ENCODE measurements around the gene OPTC.
A peak's percentile ranks its signal among the peaks of the same experiment; 100 is the strongest.
"Not testable (repeated sequence)": the region's sequence is repeated elsewhere in the genome, so short reads cannot be mapped to it uniquely, and the experiment has no call there.

Gene OPTC

DNA sequence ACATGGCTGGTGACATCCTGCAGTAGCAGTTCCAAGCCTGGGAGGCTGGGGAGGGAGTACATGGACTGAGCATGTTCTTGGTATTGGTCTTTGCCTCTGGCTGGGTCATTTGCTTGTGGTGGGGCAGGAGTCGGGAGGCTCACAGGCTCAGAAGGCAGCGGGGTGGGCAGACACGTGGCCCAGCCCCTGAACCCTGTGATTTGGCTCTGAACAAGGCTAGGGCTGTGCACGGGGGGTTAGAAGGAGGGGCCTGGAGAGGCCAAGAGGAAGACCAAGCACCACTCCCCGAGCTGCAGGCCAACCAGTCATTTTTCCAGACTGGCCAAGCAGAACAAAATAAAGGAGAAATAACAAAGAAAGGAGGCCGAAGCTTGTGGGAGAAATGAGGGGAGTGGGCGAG lies 28.0 kb upstream of the OPTC start:
- DNase-seq = no peak

DNA sequence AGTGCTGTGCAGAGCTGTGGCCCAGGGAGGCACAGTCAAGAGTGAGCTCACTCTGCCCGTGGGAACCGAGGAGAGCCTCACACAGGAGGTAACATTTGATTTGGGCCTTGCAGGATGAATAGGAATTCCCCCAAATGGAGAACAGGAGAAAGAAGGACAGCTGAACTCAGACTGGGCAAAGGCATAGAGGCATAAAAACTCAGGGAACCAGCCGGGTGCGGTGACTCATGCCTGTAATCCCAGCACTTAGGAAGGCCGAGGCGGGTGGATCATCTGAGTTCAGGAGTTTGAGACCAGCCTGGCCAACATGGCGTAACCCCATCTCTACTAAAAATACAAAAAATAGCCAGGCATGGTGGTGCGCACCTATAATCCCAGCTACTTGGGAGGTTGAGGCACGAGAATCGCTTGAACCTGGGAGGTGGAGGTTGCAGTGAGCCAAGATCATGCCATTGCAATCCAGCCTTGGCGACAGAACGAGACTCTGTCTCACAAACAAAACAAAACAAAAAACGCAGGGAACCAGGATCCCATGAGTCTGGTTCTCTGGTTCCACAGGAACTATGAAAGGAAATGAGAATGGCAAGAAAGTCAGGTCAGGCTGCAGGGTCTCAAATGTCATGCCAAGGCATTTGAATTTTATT lies 26.9 kb upstream of the OPTC start:
- DNase-seq = not testable (repeated sequence)

DNA sequence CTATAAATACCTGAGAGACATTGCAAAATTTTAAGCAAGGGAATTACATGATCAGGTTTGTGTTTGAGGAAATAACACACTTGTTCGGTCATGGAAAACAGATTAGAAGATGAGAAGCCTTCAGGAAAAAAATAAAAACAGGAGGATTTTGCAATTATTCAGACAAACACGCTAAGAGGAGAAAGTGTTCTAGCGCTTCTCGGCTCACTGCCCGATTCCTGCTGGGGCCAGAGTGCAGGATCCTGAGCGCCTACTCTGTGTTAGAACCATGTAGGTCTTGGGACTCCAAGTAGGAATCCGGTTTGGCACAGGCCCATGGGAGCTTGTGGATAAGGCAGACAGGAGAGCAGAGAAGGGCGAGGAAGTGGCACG lies 26.4 kb upstream of the OPTC start:
- DNase-seq = no peak

DNA sequence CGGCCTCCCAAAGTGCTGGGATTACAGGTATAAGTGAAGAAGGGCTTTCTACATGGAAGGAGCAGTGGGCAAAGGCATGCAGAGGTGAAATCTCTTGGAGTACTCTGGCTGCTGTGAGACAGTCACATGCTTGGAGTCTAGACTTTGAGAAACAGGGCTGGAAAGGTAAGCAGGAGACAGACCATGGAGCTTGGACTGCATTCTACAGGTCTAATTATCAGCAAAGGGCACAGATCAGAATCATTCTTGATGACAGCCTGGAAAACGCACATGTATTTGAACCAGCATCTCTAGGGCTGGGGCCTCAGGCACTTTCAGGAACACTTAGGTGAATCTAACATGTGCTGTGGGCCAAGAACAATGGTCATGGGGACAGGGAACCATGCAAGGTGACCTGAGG lies 25.6 kb upstream of the OPTC start:
- DNase-seq = no peak

DNA sequence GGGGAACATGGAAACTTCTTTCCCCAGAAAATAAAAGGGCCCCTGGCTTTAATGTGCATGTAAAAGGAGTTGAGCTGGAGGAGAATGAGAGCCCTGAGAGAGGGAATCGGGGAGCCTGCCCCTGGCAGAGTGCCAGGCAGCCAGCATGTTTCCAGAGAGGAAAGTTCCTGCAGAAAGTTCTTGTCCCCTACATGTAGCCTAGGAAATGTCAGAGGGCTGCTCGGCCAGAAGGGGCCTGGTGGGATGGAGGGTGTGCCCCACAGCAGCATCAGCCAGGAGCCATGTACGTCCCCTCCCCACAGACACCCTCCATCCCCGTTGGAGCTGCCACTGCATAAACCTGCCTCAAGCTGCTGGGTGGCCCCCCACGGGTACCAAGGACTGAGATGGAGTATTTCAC lies 23.7 kb upstream of the OPTC start:
- DNase-seq = no peak

DNA sequence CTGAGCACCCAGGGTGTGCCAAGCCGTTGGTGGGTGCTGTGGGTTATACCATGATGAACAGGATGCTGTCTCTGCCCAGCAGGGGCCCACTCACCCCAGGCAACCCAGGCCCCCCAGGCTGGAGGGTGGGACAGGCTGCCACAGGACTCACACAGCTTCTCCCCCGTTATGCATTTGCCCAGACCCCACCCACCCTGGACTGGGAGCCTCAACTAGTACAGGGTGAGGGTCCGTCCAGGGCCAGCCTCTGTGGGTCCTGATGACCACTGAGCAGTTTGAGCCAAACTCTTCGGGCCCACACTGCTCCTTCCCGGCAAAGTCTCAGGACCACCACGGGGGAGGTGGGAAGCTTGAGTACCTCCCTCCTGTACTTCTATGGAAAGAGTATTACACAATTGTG lies 22.1 kb upstream of the OPTC start:
- DNase-seq = no peak

DNA sequence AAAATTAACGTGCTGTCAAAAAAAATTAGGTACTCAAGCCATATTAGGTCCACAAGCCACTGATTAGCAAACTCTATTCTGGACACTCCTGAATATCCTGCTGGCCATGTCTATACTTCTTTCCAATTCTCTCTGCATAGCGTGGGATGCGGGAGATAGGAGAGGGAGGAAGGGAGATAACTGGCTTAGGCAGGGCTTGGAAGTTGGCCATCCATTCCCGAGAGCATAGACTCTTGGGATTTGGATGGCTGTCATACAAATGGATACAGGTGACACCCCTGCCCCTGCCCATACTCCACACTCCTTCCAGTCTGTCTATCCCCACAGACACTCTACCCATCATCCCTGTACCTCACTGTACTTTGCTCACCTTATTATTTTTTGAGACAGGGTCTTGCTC lies 20.7 kb upstream of the OPTC start:
- DNase-seq = no peak

DNA sequence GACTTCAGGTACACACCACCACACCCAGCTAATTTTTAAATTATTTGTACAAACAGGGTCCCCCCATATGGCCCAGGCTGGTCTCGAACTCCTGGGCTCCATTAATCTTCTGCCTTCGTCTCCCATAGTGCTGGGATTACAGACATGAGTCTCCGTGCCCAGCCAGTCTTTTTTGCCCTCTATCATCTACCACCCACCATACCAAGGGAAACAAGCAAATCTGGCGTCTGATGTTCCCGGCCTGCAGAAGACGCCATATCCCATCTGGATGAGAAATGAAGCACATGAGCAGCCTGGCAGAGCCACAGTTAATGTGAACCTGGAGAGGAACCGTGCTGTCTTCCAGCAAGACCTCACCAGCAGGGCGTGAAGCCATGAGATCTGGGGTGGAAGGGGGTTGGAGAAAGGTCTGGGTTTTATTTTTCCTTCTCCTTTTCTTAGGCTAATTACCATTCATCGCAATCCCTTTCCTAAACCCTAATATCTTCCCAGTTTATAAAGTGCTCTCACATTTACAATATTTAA lies 20.1 kb upstream of the OPTC start:
- DNase-seq = no peak

DNA sequence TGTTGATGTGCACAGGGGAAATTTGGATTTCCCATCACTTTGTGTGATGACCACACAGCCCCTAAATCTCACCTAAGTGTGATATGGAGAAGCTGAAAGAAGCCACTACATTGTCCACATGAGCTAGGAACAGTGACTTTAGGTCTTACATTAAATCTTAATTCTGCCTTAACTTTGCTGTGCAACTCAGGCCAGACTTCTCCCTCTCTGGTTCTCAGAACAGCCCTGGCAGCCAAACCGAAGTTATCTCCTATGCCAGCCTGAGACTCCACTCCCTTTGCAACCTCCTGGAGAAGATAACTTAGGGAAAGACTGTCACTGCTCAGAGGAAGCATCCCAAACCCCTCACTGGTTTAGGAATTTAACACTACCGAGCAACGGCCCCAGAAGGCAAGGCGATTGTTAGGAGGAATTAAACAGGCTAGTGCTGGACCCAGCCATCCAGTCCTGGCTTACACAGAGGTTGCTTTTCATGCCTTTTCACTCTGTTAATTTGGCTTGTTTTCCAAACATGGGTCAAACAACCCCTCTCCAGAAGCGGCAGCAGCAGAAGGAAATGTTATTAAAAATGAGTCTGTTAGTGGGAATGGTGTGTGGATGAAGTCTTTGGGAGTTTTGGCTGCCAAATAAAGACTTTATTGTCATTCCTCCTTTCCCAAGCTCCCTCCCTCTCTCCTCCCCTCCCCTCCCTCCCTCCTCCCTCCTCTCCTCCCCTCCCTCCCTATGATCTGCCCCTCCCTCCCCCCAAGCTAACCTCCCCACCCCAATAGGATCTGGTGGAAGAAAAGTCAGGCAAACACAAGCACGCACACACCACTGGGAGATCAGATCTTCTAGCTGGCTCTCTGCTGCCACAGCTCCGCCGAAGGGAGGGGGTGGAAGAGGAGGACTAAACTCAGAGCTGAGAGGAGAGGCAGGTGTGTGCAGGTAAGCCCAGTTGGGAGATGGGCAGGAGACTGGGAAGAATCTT lies 18.7 kb upstream of the OPTC start, which contains the start of gene PRELP:
Gene PRELP (plus strand): TSS at position 795 of the 970 bp plus-strand sequence. CDS start 7,379 bp downstream, outside the sequence.
- DNase-seq = no peak

DNA sequence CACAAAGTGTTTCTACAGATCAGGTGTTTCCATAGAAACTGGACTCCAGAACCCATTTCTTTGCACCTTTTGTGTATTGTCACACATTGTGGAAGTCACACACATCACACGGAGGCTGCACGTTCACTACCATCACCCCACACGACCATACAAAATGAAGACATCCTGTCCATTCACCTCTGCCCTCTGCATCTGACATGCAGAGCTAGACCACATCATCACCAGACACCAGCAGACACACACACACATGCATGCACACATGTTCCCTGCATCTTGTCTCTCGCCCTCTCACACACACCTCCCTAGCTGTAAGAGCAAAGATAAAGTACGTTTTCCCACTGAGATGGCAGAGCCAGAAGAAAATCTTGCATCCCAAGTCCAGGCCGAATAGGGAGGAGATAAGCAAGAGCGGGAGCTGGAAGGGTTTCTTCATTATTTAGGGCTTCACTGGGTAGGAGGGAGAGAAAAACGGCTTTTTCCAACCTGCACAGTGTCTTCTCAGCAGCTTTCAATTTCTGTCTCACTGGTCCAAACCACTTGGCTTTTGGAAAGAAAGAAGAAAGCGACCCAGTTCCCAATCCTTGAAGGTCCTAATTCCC lies 17.6 kb upstream of the OPTC start:
- no peak for DNase-seq

DNA sequence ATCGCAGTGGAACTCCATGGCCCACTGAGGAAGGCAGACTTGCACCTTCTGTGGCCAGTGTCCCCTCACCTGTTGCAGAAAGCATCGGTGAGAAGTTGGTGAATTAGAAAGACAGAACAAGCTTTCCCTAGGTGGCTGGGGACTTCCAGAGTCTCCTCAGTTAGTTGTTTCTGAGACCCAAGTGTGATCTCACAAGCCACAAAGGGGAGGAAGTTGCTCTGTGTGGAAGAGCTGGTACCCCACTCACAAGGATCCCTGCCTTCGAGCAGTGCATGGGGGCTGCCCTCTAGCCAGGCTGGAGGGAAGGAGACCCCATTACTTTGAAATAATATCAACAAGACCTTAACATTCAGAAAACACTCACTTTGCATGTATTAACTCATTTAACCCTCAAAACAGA lies 16.2 kb upstream of the OPTC start:
- DNase-seq = no peak

DNA sequence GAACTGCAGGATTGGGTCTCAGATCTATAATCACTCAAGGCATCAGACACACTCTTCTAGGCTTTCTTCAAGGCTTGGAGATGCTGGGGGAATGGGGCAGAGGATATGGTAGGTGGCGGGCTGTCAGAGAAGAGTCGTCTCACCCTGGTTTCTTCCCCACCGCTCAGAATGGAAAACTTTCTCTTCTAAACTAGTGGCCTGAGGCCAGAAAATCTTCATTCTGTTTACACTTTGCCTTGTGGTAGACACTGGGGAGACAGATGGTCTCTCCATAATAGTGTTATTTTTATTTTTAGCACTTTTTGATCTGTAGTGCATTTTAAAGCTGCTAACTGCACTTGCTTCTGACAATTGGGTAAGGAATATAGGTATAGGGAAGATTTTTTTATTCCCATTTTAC lies 15.7 kb upstream of the OPTC start:
- no peak for DNase-seq

DNA sequence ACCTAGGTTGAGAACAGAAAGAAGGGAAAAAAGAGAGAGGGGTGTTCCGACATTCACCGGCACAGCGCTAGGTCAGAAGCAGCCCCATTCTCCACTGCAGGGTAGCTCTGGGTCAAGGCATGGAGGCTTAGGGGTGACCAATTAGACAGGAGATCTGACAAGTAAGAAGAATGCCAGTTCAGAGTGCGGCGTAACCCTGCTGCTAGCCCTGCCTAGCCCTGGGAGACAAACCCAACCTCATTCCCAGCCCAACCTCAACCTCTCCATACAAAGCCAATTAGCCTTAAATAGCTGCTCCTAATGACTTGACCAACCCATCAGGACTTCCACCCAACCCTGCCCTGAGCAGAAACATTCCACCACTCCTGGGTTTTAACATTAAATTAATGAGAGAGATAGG lies 15.0 kb upstream of the OPTC start:
- no peak for DNase-seq

DNA sequence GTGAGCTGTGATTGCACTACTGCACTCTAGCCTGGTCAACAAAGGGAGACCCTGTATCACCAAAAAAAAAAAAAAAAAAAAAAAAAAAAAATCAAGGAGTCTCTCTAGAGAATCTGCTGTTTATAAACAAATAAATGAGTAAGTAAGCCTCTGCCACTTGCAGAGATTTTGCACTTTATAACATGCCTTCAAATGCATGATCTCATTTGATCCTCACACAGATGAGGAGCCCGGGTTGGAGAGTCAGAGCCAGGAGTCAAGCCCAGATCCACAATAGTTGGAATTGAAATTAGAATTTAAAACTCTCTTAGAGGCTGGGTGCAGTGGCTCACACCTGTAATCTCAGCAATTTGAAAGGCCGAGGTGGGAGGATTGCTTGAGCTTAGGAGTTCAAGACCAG lies 14.3 kb upstream of the OPTC start:
- DNase-seq = no peak

DNA sequence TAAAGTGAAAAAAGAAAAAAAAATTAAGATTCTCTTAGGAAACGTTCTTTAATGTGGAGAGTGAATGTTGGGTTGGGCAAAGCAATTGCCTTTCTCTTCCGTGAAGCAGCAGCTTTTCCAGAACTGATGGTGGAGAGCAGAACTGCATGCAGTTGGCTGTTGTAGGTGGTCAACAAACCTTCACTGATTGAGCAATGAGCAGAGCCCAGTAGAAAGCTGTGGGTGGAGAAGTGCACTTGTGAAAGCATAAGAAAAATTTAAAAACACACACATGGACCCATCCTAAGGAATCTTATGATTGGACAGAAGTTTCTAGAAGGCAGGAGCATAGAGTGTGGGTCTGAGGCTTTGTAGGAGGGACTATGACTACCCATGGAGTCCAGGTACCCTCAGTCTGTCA lies 13.9 kb upstream of the OPTC start:
- no peak for DNase-seq

DNA sequence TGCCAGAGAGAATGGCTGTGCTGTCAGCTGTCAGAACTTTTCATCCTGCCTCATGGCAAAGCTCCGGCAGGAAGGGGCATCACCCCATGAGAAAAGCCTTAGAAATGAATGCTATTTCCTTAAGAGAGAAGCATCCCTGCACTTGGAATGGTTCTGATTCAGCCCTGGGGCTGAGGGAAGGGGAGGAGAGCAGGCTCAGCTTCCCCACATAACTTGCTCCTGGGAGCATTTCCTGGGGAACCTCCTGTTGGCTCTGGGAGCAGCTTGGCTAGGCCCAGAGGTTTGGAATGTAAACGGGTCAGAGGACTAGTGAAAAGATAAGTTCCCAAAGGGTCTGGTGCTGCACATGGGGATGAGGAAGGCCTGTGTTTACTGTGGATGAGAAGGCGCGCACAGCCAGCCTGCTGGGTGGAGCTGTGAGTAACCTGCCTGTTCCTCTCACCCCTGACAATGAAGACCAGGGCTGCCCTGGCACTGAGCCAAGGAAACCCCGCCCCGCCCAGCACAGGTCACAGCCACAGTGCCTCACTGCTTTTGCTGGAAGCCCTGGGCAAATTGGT lies 13.3 kb upstream of the OPTC start:
- peak; percentile 68 for DNase-seq

DNA sequence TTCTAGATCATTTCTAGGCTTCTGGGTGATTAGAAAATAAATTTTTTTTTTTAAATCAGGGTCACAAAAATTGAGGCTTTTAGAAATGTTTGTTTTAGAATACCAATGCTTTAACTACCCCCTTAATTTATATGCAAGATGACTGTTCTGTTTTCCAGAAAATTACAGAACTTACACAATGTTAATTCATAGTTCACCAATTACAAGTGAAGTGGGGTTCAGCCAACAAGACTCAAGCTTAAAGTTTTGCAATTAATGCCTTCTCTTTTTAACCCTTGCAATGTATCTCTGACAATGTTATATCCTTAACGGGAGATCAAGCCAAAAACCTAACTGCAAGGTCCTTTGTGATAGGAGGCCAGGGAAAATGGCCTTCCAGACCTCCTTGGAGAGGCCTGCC lies 12.8 kb upstream of the OPTC start:
- DNase-seq = no peak

DNA sequence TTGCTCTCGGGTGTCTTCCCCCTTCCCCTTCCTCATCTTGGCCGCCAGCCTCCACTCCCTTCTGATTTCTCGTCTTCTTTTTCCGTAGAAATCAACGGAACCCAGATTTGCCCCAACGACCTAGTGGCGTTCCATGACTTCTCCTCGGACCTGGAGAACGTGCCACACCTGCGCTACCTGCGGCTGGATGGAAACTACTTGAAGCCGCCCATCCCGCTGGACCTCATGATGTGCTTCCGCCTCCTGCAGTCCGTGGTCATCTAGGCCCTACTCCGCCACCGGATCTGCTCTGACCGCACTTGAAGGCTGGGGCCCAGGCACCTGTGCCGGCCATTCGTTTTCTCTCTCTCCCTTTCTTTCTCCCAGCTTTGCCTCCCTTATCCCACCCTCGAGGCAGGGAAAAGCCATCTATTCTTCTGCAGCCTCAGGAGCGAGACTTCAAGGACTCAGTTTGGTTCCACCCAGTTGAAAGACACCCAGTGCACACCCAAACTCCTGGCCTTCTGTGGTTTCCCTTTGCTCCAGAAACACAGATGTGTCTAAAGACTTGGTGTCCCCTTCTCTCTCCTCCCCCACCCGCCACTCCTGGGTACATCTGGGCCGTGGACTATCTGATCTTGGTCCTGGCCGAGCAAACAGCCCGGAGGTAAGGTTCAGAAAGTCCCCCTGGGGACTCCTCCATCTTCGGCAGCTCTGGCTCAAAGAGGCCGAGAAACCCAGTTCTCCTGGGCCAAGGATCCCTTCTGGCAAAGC lies 7.2 kb upstream of the OPTC start:
- DNase-seq = no peak

DNA sequence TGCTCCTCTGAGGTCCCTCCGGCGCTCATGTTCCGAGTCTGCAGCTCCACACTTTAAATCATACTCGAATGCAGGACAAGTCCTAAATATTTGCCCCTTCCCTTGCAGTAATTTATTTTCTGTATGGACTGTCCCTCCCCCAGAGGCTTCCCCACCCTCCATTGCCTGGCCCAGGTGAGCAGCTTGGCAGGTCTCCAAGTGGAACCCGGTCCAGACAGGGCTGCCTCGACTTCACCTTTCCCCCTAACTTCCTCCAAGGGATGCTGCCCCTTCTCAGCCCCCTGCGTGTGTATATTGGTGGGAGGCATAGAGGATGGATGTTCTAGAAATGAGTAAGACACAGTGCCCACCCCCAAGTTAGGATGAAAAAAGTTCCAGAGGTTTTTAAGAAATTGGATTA lies 5.4 kb upstream of the OPTC start:
- no peak for DNase-seq

DNA sequence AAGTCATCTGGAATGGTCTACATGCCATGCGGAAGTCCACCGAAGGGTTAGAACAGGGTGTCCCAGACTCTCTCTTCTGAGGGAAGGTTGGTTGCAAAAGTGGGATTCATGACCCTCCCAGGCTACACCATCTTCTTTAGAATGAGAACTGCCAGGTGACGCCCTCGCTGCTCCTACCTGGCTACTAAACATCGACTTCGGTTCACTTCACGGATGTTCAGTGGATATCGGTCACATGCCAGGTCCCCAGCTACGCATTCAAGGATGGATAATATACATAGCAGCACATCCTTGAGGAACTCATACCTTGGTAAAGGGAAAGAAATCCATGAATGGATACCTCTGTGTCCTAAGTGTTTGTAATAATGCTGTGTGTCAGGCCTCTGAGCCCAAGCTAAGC lies 3.3 kb upstream of the OPTC start:
- no peak for DNase-seq

DNA sequence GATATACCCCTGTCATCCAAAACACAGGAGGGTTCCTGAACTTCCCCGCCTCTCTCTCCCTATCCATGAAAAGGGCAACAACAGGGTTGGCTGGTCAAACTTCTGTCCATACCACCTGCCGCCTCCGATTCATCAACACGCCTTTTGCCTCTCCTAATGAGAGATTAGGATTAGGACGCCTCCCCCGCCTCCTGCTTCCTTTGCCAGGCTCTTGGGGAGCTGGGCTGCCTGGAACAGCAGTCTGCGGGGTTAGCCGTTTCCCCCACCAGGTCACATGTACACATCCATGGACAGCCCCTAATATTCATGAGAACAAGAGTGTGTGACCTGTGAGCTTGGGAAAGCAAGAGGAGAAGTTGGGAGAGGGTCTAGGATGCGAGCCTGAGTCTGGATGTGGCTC lies 2.3 kb upstream of the OPTC start:
- DNase-seq = no peak

DNA sequence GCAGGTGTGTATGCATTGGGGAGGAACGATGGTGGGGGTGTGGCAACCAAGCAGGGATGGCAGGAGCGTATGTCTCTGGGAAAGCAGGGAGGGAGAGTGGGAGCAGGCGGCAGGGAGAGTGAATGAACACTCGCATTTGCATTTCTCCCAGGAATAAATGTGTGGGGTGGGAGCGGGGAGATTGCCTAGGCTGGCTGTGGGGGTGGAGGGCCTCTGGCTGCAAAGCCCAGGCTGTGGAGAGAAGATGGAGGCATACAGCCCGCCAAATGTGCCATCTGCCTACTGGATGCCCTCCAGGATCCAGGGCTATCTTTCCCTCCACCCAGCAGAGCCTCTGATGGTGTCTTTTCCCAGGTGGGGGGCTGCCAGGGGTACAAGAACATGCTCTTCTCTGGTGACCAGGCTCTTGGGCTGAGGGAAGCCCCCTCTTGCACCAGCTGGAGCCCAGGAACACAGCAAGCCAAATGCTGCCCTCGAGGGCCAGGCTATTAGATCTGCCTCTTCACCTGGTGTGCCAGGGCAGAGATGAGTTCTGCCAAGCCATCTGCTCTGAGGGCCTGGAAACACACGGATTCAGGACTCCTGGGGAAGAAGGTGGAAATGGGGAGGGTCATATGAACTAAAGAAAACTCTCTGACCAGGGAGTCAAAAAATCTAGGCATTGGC lies 1.7 kb upstream of the OPTC start:
- no peak for DNase-seq
